H9 (cell line): ENCODE measurements around the gene TTC27. TPM values are rescaled to one million over a fixed set of nuclear protein-coding genes. Genes with fewer than 3 reads are reported as not detected.

ENCODE experiments used
- DNase-seq: peaks from one replicate; pipeline ENCODE4 v3.0.0-alpha.2; 2017
- H2AFZ ChIP-seq: one replicate; pipeline ENCODE4 v1.6.1; 2013; ENCODE audit warnings: mild to moderate bottlenecking, low read length, control low read depth, moderate library complexity
- H2AK5ac ChIP-seq: 2 replicates; pipeline ENCODE4 v1.6.1; 2013; ENCODE audit warnings: low read length, control low read depth, mixed read lengths; ENCODE audit not compliant: insufficient read length
- H2BK120ac ChIP-seq: one replicate; pipeline ENCODE4 v1.6.1; 2013; ENCODE audit warnings: low read depth, mild to moderate bottlenecking, low read length, control low read depth, inconsistent platforms; ENCODE audit not compliant: poor library complexity, severe bottlenecking
- H2BK12ac ChIP-seq: 2 replicates; pipeline ENCODE4 v1.6.1; 2013; ENCODE audit warnings: low read length, control low read depth, mixed read lengths, low read depth; ENCODE audit not compliant: insufficient read length
- H2BK15ac ChIP-seq: 2 replicates; pipeline ENCODE4 v1.6.1; 2013; ENCODE audit warnings: low read depth, low read length, control low read depth
- H2BK20ac ChIP-seq: one replicate; pipeline ENCODE4 v1.6.1; 2013; ENCODE audit warnings: low read depth, mild to moderate bottlenecking, low read length, control low read depth, inconsistent platforms; ENCODE audit not compliant: poor library complexity, severe bottlenecking
- H2BK5ac ChIP-seq: 2 replicates; pipeline ENCODE4 v1.6.1; 2013; ENCODE audit warnings: low read length, control low read depth, mixed read lengths; ENCODE audit not compliant: insufficient read length
- H3K14ac ChIP-seq: 2 replicates; pipeline ENCODE4 v1.6.1; 2013; ENCODE audit warnings: low read length, control low read depth; ENCODE audit not compliant: insufficient read depth
- H3K18ac ChIP-seq: 2 replicates; pipeline ENCODE4 v1.6.1; 2013; ENCODE audit warnings: low read depth, mild to moderate bottlenecking, mixed read lengths, low read length, control low read depth; ENCODE audit not compliant: insufficient read length
- H3K23ac ChIP-seq: 2 replicates; pipeline ENCODE4 v1.6.1; 2013; ENCODE audit warnings: low read length, control low read depth, mixed read lengths, low read depth; ENCODE audit not compliant: insufficient read length
- H3K23me2 ChIP-seq: 2 replicates; pipeline ENCODE4 v1.6.1; 2013; ENCODE audit warnings: low read depth, mild to moderate bottlenecking, mixed read lengths, low read length, control low read depth; ENCODE audit not compliant: insufficient read length, poor library complexity, severe bottlenecking
- H3K27ac ChIP-seq: 2 replicates; pipeline ENCODE4 v1.5.1; 2013; ENCODE audit warnings: low read length, control low read depth, mixed read lengths, low read depth; ENCODE audit not compliant: insufficient read length
- H3K27me3 ChIP-seq: 2 replicates; pipeline ENCODE4 v1.6.1; 2013; ENCODE audit warnings: low read length, control low read depth, inconsistent platforms; ENCODE audit not compliant: insufficient read depth
- H3K4ac ChIP-seq: 2 replicates; pipeline ENCODE4 v1.6.1; 2013; ENCODE audit warnings: low read depth, mild to moderate bottlenecking, control low read depth, inconsistent platforms, low read length, moderate library complexity
- H3K4me1 ChIP-seq: 2 replicates; pipeline ENCODE4 v1.6.1; 2013; ENCODE audit warnings: low read length, control low read depth, inconsistent platforms; ENCODE audit not compliant: insufficient read depth
- H3K4me2 ChIP-seq: 2 replicates; pipeline ENCODE4 v1.6.1; 2013; ENCODE audit warnings: low read length, control low read depth, mixed read lengths; ENCODE audit not compliant: insufficient read length, insufficient read depth
- H3K56ac ChIP-seq: 2 replicates; pipeline ENCODE4 v1.6.1; 2013; ENCODE audit warnings: low read depth, mild to moderate bottlenecking, mixed read lengths, low read length, control low read depth; ENCODE audit not compliant: insufficient read length
- H3K79me1 ChIP-seq: 2 replicates; pipeline ENCODE4 v1.6.1; 2013; ENCODE audit warnings: low read depth, mild to moderate bottlenecking, moderate library complexity, low read length, control low read depth, inconsistent platforms; ENCODE audit not compliant: insufficient read depth, poor library complexity, severe bottlenecking
- H3K79me2 ChIP-seq: 2 replicates; pipeline ENCODE4 v1.6.1; 2013; ENCODE audit warnings: low read length, control low read depth, inconsistent platforms; ENCODE audit not compliant: insufficient read depth
- H3K9ac ChIP-seq: 2 replicates; pipeline ENCODE4 v1.6.1; 2013; ENCODE audit warnings: low read length, control low read depth, mixed read lengths; ENCODE audit not compliant: insufficient read length; ENCODE audit errors: extremely low read depth
- H3K9me3 ChIP-seq: one replicate; pipeline ENCODE4 v1.6.1; 2013; ENCODE audit warnings: low read depth, low read length, inconsistent platforms; ENCODE audit not compliant: control insufficient read depth
- H3T11ph ChIP-seq: one replicate; pipeline ENCODE4 v1.6.1; 2013; ENCODE audit warnings: mild to moderate bottlenecking, low read length, control low read depth, inconsistent platforms
- H4K20me1 ChIP-seq: one replicate; pipeline ENCODE4 v1.6.1; 2013; ENCODE audit not compliant: control insufficient read depth, insufficient read length, insufficient read depth
- H4K5ac ChIP-seq: 2 replicates; pipeline ENCODE4 v1.6.1; 2013; ENCODE audit warnings: low read depth, mild to moderate bottlenecking, mixed read lengths, low read length, control low read depth; ENCODE audit not compliant: insufficient read length
- H4K8ac ChIP-seq: replicated peaks from 2 replicates; pipeline ENCODE4 v1.6.1; 2013; ENCODE audit warnings: low read length, control low read depth, mixed read lengths, low read depth; ENCODE audit not compliant: insufficient read length
- H4K91ac ChIP-seq: 2 replicates; pipeline ENCODE4 v1.6.1; 2013; ENCODE audit warnings: low read depth, mild to moderate bottlenecking, moderate library complexity, mixed read lengths, low read length, control low read depth; ENCODE audit not compliant: insufficient read length
- H3K27ac Mint-ChIP-seq, 3 experiments: 2 replicates in 2 of 3; 3 replicates in 1 of 3; pipeline ENCODE4 v1.8.0; 2020 to 2021; ENCODE audit warnings: mixed read lengths in 3 of 3, mild to moderate bottlenecking in 1 of 3, moderate library complexity in 1 of 3
- H3K27me3 Mint-ChIP-seq: 2 replicates; pipeline ENCODE4 v1.8.0; 2021; ENCODE audit warnings: low read depth, mild to moderate bottlenecking, moderate library complexity, mixed read lengths
- H3K36me3 Mint-ChIP-seq, 3 experiments: 2 replicates in 2 of 3; 3 replicates in 1 of 3; pipeline ENCODE4 v1.8.0; 2020 to 2021; ENCODE audit warnings: low read depth in 3 of 3, mixed read lengths in 3 of 3; ENCODE audit not compliant: insufficient read depth in 1 of 3
- H3K4me1 Mint-ChIP-seq, 2 experiments: 2 replicates each; pipeline ENCODE4 v1.8.0; 2020; ENCODE audit warnings: mixed read lengths in 2 of 2
- H3K4me3 Mint-ChIP-seq, 2 experiments: 2 replicates in 1 of 2; 3 replicates in 1 of 2; pipeline ENCODE4 v1.8.0; 2020 to 2021; ENCODE audit warnings: mild to moderate bottlenecking in 2 of 2, mixed read lengths in 2 of 2, moderate library complexity in 1 of 2
- H3K9me3 Mint-ChIP-seq, 2 experiments: 2 replicates in 1 of 2; 3 replicates in 1 of 2; pipeline ENCODE4 v1.8.0; 2020; ENCODE audit warnings: mild to moderate bottlenecking in 2 of 2, mixed read lengths in 2 of 2, moderate library complexity in 1 of 2
- CTCF ChIP-seq: fragments of 200-600 bp; sonication (generic); conservative IDR thresholded peaks from 3 replicates; pipeline ENCODE4 v1.8.0; 2021; ENCODE audit warnings: antibody characterized with exemption, mild to moderate bottlenecking
- total RNA-seq: library from RNA; stranded (reverse); gene quantifications from 2 replicates; pipeline ENCODE4 v1.2.1, GENCODE V29; 2021

The TTC27 gene
- total RNA-seq, 1 experiment from 2014 or later: 26.0 TPM

- TF ChIP-seq CTCF: no peak
Observed at GRCh38 chr2:32847734-32848133, 219.9 kb downstream of the TTC27 start.

More at GRCh38 chr2:32847734-32848133, 219.9 kb downstream of the TTC27 start:
- Mint-ChIP-seq H3K4me1 (no peaks in the 10 kb centered on the region; a peak in 1 of 4 replicates), H3K36me3 (peaks cover 2 to 23% (median 16%) of the 10 kb centered on the region in 3 experiments; a peak in 5 of 7 replicates), H3K27ac (no peak overlapping the region), H3K4me3 (no peak overlapping the region), H3K9me3 (peaks cover 26 to 29% of the 10 kb centered on the region in 2 experiments), H3K27me3 (0 out of 2 replicates have a peak, but pooled peaks cover 3% of the 10 kb centered on the region)
- Histone ChIP-seq H3K79me2 (no peaks in the 10 kb centered on the region; the same call in 1 of the 2 replicates), H3K27ac (no peak overlapping the region), H4K91ac (no peak overlapping the region), H4K20me1 (no peaks in the 10 kb centered on the region), H3K27me3 (no peaks in the 10 kb centered on the region), H3K9ac (no peak overlapping the region), H3K79me1 (no peaks in the 10 kb centered on the region), H3K18ac (no peak overlapping the region), H3K56ac (no peak overlapping the region), H3K4me1 (no peaks in the 10 kb centered on the region), H3K23me2 (no peaks in the 10 kb centered on the region), H2BK12ac (no peak overlapping the region), H2AFZ (no peak overlapping the region), H3T11ph (no peak overlapping the region), H3K4me2 (no peak overlapping the region), H4K5ac (no peak overlapping the region), H2AK5ac (no peak overlapping the region), H2BK120ac (no peak overlapping the region), H2BK15ac (no peak overlapping the region), H4K8ac (no peak overlapping the region), H3K9me3 (no peaks in the 10 kb centered on the region), H2BK5ac (no peak overlapping the region), H3K4ac (no peak overlapping the region), H2BK20ac (no peak overlapping the region), H3K14ac (no peak overlapping the region), H3K23ac (no peak overlapping the region)
- DNase-seq: no peak
